CD8-positive, alpha-beta memory T cell (primary cell): ENCODE measurements around the gene EDN1. TPM values are rescaled to one million over a fixed set of nuclear protein-coding genes. Genes with fewer than 3 reads are reported as not detected.

ENCODE experiments used
- CTCF ChIA-PET: fragments of 350-600 bp; sonication (Branson Sonifier 250); formaldehyde crosslinking; loops from one replicate; lab custom pipeline; 2021; ENCODE audit warnings: antibody characterized with exemption; lab: Charles Lee
- POLR2A ChIA-PET: fragments of 350-600 bp; sonication (Branson Sonifier 250); formaldehyde crosslinking; loops from one replicate; lab custom pipeline; 2021; ENCODE audit warnings: antibody characterized with exemption; lab: Charles Lee
- DNase-seq, 5 donors: peaks; one replicate each; pipeline versions ENCODE4 v3.0.0 to v3.0.0-alpha.2; 2020 to 2022; ENCODE audit warnings: mixed read lengths in 1 of 5
- H3K27ac ChIP-seq: one replicate; pipeline ENCODE4 v1.7.0; 2013; ENCODE audit warnings: low read depth, mild to moderate bottlenecking, low read length, moderate library complexity
- H3K27me3 ChIP-seq: 2 replicates; pipeline ENCODE4 v1.7.0; 2013; ENCODE audit warnings: low read length, mild to moderate bottlenecking; ENCODE audit not compliant: insufficient read depth, poor library complexity, severe bottlenecking
- H3K36me3 ChIP-seq: 2 replicates; pipeline ENCODE4 v1.7.0; 2013; ENCODE audit warnings: mild to moderate bottlenecking, low read length, moderate library complexity; ENCODE audit not compliant: insufficient read depth
- H3K4me1 ChIP-seq: 2 replicates; pipeline ENCODE4 v1.7.0; 2013; ENCODE audit warnings: mild to moderate bottlenecking, low read length, moderate library complexity; ENCODE audit not compliant: insufficient read depth
- H3K4me3 ChIP-seq: 2 replicates; pipeline ENCODE4 v1.7.0; 2013; ENCODE audit warnings: mild to moderate bottlenecking, low read length
- H3K9me3 ChIP-seq: 2 replicates; pipeline ENCODE4 v1.7.0; 2013; ENCODE audit warnings: mild to moderate bottlenecking, low read length
- H3K27ac Mint-ChIP-seq, 8 donors: one replicate each; pipeline ENCODE4 v1.8.0; 2020 to 2021; ENCODE audit warnings: mixed read lengths in 8 of 8, mild to moderate bottlenecking in 6 of 8, inconsistent platforms in 3 of 8, moderate library complexity in 3 of 8
- H3K27me3 Mint-ChIP-seq, 2 donors: one replicate each; pipeline ENCODE4 v1.8.0; 2020 to 2021; ENCODE audit warnings: mixed read lengths in 2 of 2, mild to moderate bottlenecking in 1 of 2, moderate library complexity in 1 of 2
- H3K36me3 Mint-ChIP-seq, 3 donors: one replicate each; pipeline ENCODE4 v1.8.0; 2020 to 2021; ENCODE audit warnings: mixed read lengths in 3 of 3, inconsistent platforms in 1 of 3, mild to moderate bottlenecking in 1 of 3
- H3K4me1 Mint-ChIP-seq, 3 donors: one replicate each; pipeline ENCODE4 v1.8.0; 2020 to 2021; ENCODE audit warnings: mixed read lengths in 3 of 3, inconsistent platforms in 1 of 3, mild to moderate bottlenecking in 1 of 3
- H3K4me3 Mint-ChIP-seq, 7 donors: one replicate each; pipeline ENCODE4 v1.8.0; 2020 to 2021; ENCODE audit warnings: mixed read lengths in 7 of 7, mild to moderate bottlenecking in 6 of 7, moderate library complexity in 4 of 7, inconsistent platforms in 2 of 7
- H3K9me3 Mint-ChIP-seq, 5 donors: one replicate each; pipeline ENCODE4 v1.8.0; 2020 to 2022; ENCODE audit warnings: mixed read lengths in 5 of 5, mild to moderate bottlenecking in 3 of 5, moderate library complexity in 2 of 5, inconsistent platforms in 1 of 5
- polyA plus RNA-seq: library from polyadenylated mRNA; unstranded; fragments of 300-500 nt; fragmentation: Illumina TruSeq; gene quantifications from one replicate; pipeline ENCODE4 v1.2.3, GENCODE V29; 2021
- total RNA-seq, 2 experiments: library from RNA; stranded (reverse); gene quantifications; one replicate each; pipeline ENCODE4 v1.2.3, GENCODE V29; 2021

Gene EDN1
- total and polyA plus RNA-seq, 3 experiments from 2014 or later = 0.11 TPM; not detected in 2

- DNase-seq = no peak
- H3K27me3 ChIP-seq = no peaks in the 10 kb centered on the region
- H3K4me3 Mint-ChIP-seq = no peak overlapping the region
- H3K4me1 Mint-ChIP-seq = no peaks in the 10 kb centered on the region
- no peaks in the 10 kb centered on the region for H3K36me3 ChIP-seq
- H3K27ac Mint-ChIP-seq = no peak overlapping the region
- no peaks in the 10 kb centered on the region for H3K4me1 ChIP-seq
- H3K36me3 Mint-ChIP-seq = no peaks in the 10 kb centered on the region
- ChIA-PET CTCF (no interaction called here), POLR2A (no interaction called here)
- peaks cover 9 to 14% of the 10 kb centered on the region in 2 donors for H3K27me3 Mint-ChIP-seq
- H3K9me3 Mint-ChIP-seq = peaks cover 0 to 5% (median 0%) of the 10 kb centered on the region in 5 donors
- no peaks in the 10 kb centered on the region for H3K9me3 ChIP-seq
- no peak overlapping the region for H3K4me3 ChIP-seq
- no peak overlapping the region for H3K27ac ChIP-seq
These were observed 54.1 kb downstream of the EDN1 start for GRCh38 chr6:12344296-12344695.

DNA sequence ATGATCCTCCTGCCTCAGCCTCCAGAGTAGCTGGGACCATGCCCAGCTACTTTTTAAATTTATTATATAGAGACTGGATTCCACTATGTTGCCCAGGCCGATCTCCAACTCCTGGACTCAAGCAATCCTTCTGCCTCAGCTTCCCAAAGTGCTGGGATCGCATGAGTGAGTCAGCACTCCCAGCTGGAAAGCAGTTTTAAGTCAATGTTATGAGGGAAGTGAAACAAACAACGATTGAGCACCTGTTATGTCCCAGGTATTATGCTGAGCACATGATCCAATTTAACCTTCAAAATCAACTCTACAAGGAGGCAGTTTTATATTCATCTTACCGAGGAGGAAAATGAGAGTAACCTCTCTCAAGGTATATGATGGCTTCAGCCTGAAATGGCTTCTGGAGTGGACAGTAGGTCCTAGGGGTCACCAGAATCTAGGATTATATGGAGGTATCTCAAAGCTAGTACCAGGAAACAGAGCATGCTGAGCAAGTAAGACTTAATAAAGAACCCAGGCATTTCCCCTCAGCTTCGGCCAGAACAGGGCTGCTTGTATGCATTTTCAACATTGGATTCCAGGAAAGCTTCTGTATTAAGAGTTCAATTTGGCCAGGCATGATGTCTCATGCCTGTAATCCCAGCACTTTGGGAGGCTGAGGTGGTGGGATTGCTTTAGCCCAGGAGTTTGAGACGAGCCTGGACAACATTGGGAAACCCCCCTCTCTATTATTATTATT is 55.0 kb downstream of the EDN1 start:
- no peaks in the 10 kb centered on the region for H3K9me3 ChIP-seq
- H3K36me3 Mint-ChIP-seq = no peaks in the 10 kb centered on the region
- H3K4me1 Mint-ChIP-seq = no peaks in the 10 kb centered on the region
- peaks cover 0 to 8% (median 0%) of the 10 kb centered on the region in 5 donors for H3K9me3 Mint-ChIP-seq
- no peak overlapping the region for H3K27ac ChIP-seq
- H3K4me1 ChIP-seq = no peaks in the 10 kb centered on the region
- H3K27me3 Mint-ChIP-seq = peaks cover 9 to 15% of the 10 kb centered on the region in 2 donors
- no peak overlapping the region for H3K4me3 Mint-ChIP-seq
- H3K36me3 ChIP-seq = no peaks in the 10 kb centered on the region
- no peak overlapping the region for H3K27ac Mint-ChIP-seq
- H3K4me3 ChIP-seq = no peak overlapping the region
- no peaks in the 10 kb centered on the region for H3K27me3 ChIP-seq
- ChIA-PET POLR2A (no interaction called here), CTCF (no interaction called here)
- no peak for DNase-seq

DNA sequence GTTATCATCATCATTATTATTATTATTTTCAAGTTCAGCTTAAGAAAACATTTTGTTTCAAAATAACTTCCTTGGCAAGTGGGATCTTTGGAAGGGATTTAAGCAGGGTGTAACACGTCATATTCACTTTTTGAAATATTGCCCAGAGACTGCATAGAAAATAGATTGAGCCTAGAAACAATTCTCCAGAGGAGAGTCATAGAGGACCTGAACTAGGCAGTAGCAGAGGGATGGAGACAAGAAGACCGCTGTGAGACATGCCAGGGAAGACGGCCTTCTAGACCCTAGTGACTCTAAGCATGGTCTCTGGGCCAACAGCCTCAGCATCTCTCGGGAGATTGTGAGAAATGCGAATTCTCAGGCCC is 55.5 kb downstream of the EDN1 start:
- peaks cover 9 to 15% of the 10 kb centered on the region in 2 donors for H3K27me3 Mint-ChIP-seq
- H3K4me1 Mint-ChIP-seq = no peaks in the 10 kb centered on the region
- H3K9me3 Mint-ChIP-seq = peaks cover 0 to 9% (median 3%) of the 10 kb centered on the region in 5 donors
- H3K4me3 ChIP-seq = no peak overlapping the region
- H3K36me3 Mint-ChIP-seq = no peaks in the 10 kb centered on the region
- H3K27me3 ChIP-seq = no peaks in the 10 kb centered on the region
- H3K27ac Mint-ChIP-seq = no peak overlapping the region
- H3K27ac ChIP-seq = no peak overlapping the region
- H3K36me3 ChIP-seq = no peaks in the 10 kb centered on the region
- H3K4me1 ChIP-seq = no peaks in the 10 kb centered on the region
- no peaks in the 10 kb centered on the region for H3K9me3 ChIP-seq
- CTCF ChIA-PET = no interaction called here
- POLR2A ChIA-PET = no interaction called here
- DNase-seq = no peak
- H3K4me3 Mint-ChIP-seq = no peak overlapping the region
